Measurements from ENCODE around the gene ZMYM2.

DNA sequence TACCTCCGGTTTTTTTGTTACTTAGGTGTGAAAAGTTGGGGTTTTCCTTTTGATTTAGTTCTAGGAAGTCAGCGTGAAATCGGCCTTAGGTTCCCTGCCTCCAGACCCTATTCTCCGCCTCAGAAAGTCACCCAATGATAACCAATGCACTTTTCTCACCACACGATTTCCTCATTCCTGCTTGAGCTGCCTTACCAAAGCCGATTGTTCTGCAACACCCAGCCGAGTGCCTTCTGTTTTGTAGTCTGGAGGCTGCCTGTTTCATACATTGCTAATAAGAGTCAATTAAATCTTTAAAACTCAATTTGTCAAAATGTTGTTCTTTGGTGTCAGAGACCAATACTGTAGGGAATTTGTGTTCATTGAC is 162.6 kb downstream of the ZMYM2 start:
- TF ChIP-seq, protein P1, sequence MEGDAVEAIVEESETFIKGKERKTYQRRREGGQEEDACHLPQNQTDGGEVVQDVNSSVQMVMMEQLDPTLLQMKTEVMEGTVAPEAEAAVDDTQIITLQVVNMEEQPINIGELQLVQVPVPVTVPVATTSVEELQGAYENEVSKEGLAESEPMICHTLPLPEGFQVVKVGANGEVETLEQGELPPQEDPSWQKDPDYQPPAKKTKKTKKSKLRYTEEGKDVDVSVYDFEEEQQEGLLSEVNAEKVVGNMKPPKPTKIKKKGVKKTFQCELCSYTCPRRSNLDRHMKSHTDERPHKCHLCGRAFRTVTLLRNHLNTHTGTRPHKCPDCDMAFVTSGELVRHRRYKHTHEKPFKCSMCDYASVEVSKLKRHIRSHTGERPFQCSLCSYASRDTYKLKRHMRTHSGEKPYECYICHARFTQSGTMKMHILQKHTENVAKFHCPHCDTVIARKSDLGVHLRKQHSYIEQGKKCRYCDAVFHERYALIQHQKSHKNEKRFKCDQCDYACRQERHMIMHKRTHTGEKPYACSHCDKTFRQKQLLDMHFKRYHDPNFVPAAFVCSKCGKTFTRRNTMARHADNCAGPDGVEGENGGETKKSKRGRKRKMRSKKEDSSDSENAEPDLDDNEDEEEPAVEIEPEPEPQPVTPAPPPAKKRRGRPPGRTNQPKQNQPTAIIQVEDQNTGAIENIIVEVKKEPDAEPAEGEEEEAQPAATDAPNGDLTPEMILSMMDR (conservative IDR thresholded peaks at IDR 0.05; ENCODE audit: low read depth in 2 of 2): no peak
- TF ChIP-seq EZH2phosphoT487 (IDR thresholded peaks at IDR 0.05; ENCODE audit: unreplicated experiment) (no peak), POLR2AphosphoS5 (IDR thresholded peaks at IDR 0.05; ENCODE audit: low read depth) (no peak), EZH2 (IDR thresholded peaks at IDR 0.05; ENCODE audit: low read depth, unreplicated experiment) (no peak), ZNF331 (CRISPR knock-in tag; IDR thresholded peaks at IDR 0.05; ENCODE audit: low read depth) (no peak), JUNB (IDR thresholded peaks at IDR 0.05; ENCODE audit: unreplicated experiment) (no peak), STAT1 (IDR thresholded peaks at IDR 0.05; ENCODE audit: unreplicated experiment) (no peak), CREB1 (CRISPR knock-in tag; IDR thresholded peaks at IDR 0.05; ENCODE audit: low read depth) (no peak), ZNF114 (CRISPR knock-in tag; IDR thresholded peaks at IDR 0.05) (no peak), NANOG (IDR thresholded peaks at IDR 0.05; ENCODE audit: borderline replicate concordance) (no peak)
- TF ChIP-seq, protein P2, sequence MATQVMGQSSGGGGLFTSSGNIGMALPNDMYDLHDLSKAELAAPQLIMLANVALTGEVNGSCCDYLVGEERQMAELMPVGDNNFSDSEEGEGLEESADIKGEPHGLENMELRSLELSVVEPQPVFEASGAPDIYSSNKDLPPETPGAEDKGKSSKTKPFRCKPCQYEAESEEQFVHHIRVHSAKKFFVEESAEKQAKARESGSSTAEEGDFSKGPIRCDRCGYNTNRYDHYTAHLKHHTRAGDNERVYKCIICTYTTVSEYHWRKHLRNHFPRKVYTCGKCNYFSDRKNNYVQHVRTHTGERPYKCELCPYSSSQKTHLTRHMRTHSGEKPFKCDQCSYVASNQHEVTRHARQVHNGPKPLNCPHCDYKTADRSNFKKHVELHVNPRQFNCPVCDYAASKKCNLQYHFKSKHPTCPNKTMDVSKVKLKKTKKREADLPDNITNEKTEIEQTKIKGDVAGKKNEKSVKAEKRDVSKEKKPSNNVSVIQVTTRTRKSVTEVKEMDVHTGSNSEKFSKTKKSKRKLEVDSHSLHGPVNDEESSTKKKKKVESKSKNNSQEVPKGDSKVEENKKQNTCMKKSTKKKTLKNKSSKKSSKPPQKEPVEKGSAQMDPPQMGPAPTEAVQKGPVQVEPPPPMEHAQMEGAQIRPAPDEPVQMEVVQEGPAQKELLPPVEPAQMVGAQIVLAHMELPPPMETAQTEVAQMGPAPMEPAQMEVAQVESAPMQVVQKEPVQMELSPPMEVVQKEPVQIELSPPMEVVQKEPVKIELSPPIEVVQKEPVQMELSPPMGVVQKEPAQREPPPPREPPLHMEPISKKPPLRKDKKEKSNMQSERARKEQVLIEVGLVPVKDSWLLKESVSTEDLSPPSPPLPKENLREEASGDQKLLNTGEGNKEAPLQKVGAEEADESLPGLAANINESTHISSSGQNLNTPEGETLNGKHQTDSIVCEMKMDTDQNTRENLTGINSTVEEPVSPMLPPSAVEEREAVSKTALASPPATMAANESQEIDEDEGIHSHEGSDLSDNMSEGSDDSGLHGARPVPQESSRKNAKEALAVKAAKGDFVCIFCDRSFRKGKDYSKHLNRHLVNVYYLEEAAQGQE (IDR thresholded peaks at IDR 0.05; ENCODE audit: unreplicated experiment): no peak
- TF ChIP-seq, protein P3, sequence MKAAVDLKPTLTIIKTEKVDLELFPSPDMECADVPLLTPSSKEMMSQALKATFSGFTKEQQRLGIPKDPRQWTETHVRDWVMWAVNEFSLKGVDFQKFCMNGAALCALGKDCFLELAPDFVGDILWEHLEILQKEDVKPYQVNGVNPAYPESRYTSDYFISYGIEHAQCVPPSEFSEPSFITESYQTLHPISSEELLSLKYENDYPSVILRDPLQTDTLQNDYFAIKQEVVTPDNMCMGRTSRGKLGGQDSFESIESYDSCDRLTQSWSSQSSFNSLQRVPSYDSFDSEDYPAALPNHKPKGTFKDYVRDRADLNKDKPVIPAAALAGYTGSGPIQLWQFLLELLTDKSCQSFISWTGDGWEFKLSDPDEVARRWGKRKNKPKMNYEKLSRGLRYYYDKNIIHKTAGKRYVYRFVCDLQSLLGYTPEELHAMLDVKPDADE (IDR thresholded peaks at IDR 0.05): no peak

Measured in GM23338 (cell line).